ENCODE measurements around the gene FGF1. TPM values are rescaled to one million over a fixed set of nuclear protein-coding genes. Genes with fewer than 3 reads are reported as not detected.

Gene FGF1
- total RNA-seq, 1 experiment from 2014 or later, result 3.2 TPM

- Histone ChIP-seq H3K23ac (ENCODE audit: insufficient read length, low read depth, low read length) (no peak overlapping the region), H2BK20ac (ENCODE audit: low read depth, low read length, poor library complexity, severe bottlenecking) (no peak overlapping the region), H3K23me2 (ENCODE audit: insufficient read length, low read depth, low read length, poor library complexity, severe bottlenecking) (peaks cover 5% of the 10 kb centered on the region), H3T11ph (ENCODE audit: low read length) (no peak overlapping the region), H4K8ac (replicated peaks; ENCODE audit: insufficient read length, low read depth, low read length) (no peak overlapping the region), H4K5ac (ENCODE audit: insufficient read length, low read depth, low read length) (no peak overlapping the region), H3K79me1 (ENCODE audit: insufficient read depth, low read depth, low read length, poor library complexity, severe bottlenecking) (no peaks in the 10 kb centered on the region), H3K4me2 (ENCODE audit: insufficient read depth, insufficient read length, low read length) (no peak overlapping the region), H2AFZ (ENCODE audit: low read length) (no peak overlapping the region), H3K18ac (ENCODE audit: insufficient read length, low read depth, low read length) (no peak overlapping the region), H3K9me3 (ENCODE audit: control insufficient read depth, low read depth, low read length) (no peaks in the 10 kb centered on the region), H3K4me1 (ENCODE audit: insufficient read depth, low read length) (peaks cover 6% of the 10 kb centered on the region; the same call in 1 of the 2 replicates), H3K4ac (ENCODE audit: low read depth, low read length) (no peak overlapping the region), H3K9ac (ENCODE audit: extremely low read depth, insufficient read length, low read length) (no peak overlapping the region), H3K27me3 (ENCODE audit: insufficient read depth, low read length) (no peaks in the 10 kb centered on the region), H3K79me2 (ENCODE audit: insufficient read depth, low read length) (no peaks in the 10 kb centered on the region), H2BK12ac (ENCODE audit: insufficient read length, low read depth, low read length) (no peak overlapping the region), H3K14ac (ENCODE audit: insufficient read depth, low read length) (no peak overlapping the region), H2BK15ac (ENCODE audit: low read depth, low read length) (no peak overlapping the region), H3K56ac (ENCODE audit: insufficient read length, low read depth, low read length) (no peak overlapping the region), H2AK5ac (ENCODE audit: insufficient read length, low read length) (no peak overlapping the region), H3K27ac (ENCODE audit: insufficient read length, low read depth, low read length) (no peak overlapping the region), H4K20me1 (ENCODE audit: control insufficient read depth, insufficient read depth, insufficient read length) (no peaks in the 10 kb centered on the region), H4K91ac (ENCODE audit: insufficient read length, low read depth, low read length) (no peak overlapping the region), H2BK5ac (ENCODE audit: insufficient read length, low read length) (no peak overlapping the region), H2BK120ac (ENCODE audit: low read depth, low read length, poor library complexity, severe bottlenecking) (no peak overlapping the region)
- Mint-ChIP-seq H3K27me3 (ENCODE audit: low read depth) (peaks cover 1% of the 10 kb centered on the region; the same call in 1 of the 2 replicates), H3K4me3 (no peak overlapping the region), H3K27ac (no peak overlapping the region), H3K4me1 (peaks cover 24 to 46% of the 10 kb centered on the region in 2 experiments), H3K9me3 (no peaks in the 10 kb centered on the region; a peak in 1 of 5 replicates), H3K36me3 (ENCODE audit: insufficient read depth in 1 of 3, low read depth in 3 of 3) (no peaks in the 10 kb centered on the region)
- TF ChIP-seq CTCF (conservative IDR thresholded peaks at IDR 0.05), result no peak
- no CpG with 5 or more reads among the region's 9 CpGs for WGBS (ENCODE audit: extremely low coverage, insufficient read length, low lambda C conversion rate)
- DNase-seq, result no peak
These were observed 138.2 kb downstream of the FGF1 start for GRCh38 chr5:142547445-142548380.
